AG10803 (cell line): Measurements from ENCODE around the gene NRG2.

Experiments
- DNase-seq: peaks from one replicate; pipeline ENCODE4 v3.0.0; 2010; ENCODE audit warnings: low read depth
- H3K4me3 ChIP-seq: 2 replicates; pipeline ENCODE4 v1.5.1; 2011; ENCODE audit warnings: mild to moderate bottlenecking, low read length, control low read depth
- TF ChIP-seq, protein P1 (sequence below): conservative IDR thresholded peaks from 2 replicates; pipeline ENCODE4 v1.5.1; 2011; ENCODE audit warnings: mild to moderate bottlenecking, low read length, control low read depth, inconsistent platforms

The NRG2 gene

DNA sequence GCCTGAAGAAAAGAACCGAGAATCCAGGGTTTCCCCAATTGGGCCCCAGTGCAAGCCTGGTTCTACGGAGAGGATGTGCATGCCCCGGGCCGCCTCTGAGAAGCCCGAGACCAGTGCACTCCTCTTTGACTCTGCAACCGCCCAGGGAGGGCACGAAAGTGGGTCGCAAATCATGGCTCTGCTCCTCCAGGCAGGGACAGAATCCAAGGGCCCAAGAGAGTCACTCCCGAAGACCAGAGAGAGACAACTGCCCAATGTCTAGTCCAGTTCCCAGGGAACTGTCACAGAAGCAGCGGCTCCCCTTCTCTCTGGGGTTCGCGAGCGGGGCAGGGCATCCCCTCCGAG, 139.7 kb downstream of the NRG2 start:
- no peak for DNase-seq
- TF ChIP-seq, protein P1, sequence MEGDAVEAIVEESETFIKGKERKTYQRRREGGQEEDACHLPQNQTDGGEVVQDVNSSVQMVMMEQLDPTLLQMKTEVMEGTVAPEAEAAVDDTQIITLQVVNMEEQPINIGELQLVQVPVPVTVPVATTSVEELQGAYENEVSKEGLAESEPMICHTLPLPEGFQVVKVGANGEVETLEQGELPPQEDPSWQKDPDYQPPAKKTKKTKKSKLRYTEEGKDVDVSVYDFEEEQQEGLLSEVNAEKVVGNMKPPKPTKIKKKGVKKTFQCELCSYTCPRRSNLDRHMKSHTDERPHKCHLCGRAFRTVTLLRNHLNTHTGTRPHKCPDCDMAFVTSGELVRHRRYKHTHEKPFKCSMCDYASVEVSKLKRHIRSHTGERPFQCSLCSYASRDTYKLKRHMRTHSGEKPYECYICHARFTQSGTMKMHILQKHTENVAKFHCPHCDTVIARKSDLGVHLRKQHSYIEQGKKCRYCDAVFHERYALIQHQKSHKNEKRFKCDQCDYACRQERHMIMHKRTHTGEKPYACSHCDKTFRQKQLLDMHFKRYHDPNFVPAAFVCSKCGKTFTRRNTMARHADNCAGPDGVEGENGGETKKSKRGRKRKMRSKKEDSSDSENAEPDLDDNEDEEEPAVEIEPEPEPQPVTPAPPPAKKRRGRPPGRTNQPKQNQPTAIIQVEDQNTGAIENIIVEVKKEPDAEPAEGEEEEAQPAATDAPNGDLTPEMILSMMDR = no peak
- H3K4me3 ChIP-seq = no peak overlapping the region

- TF ChIP-seq, protein P1 = no peak
- no peak overlapping the region for H3K4me3 ChIP-seq
- DNase-seq = no peak
These were observed 141.1 kb downstream of the NRG2 start for GRCh38 chr5:139901986-139902385.

- TF ChIP-seq, protein P1 = no peak
- DNase-seq = no peak
- no peak overlapping the region for H3K4me3 ChIP-seq
These were observed 141.9 kb downstream of the NRG2 start for GRCh38 chr5:139901251-139901575.

- TF ChIP-seq, protein P1 = no peak
- no peak overlapping the region for H3K4me3 ChIP-seq
- DNase-seq = no peak
These were observed 142.4 kb downstream of the NRG2 start for GRCh38 chr5:139900546-139901250.

GRCh38 chr5:139898981-139899380, 144.1 kb downstream of the NRG2 start:
- no peak overlapping the region for H3K4me3 ChIP-seq
- DNase-seq = no peak
- TF ChIP-seq, protein P1 = no peak

- no peak for DNase-seq
- TF ChIP-seq, protein P1 = no peak
- no peak overlapping the region for H3K4me3 ChIP-seq
These were observed 145.1 kb downstream of the NRG2 start for GRCh38 chr5:139897982-139898381.

DNA sequence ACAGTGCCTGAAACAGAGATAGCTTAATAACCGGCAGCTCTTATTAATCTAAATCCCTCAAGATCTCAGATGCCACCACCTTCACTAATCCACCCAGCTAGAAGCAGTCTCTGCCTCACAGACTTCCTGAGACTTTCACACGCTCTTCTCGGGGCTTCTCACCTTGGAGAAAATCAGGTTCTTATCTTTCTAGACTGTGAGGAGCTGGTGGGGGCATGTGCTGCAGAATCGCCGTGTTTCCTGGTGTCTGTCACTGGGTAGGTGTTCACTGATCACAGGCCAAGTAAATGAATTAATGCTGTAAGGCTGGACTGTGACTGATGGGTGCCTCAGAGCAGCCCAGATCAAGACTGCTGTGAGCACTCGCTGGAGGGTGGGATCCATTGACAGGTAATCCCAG, 145.8 kb downstream of the NRG2 start:
- no peak for DNase-seq

More for the DNA sequence above, 145.8 kb downstream of the NRG2 start:
- TF ChIP-seq, protein P1 = no peak
- H3K4me3 ChIP-seq = no peak overlapping the region
